NCI-H1417 treated with DMSO at 0.1 percent for 48 hours (cell line): ENCODE measurements around the gene DNAH1.
"Not testable (repeated sequence)": the region's sequence is repeated elsewhere in the genome, so short reads cannot be mapped to it uniquely, and the experiment has no call there.

Experiments used
- DNase-seq: peaks from one replicate; lab custom pipeline; 2025; lab: John Stamatoyannopoulos, UW

The DNAH1 gene

GRCh38 chr3:52338131-52338530, 22.0 kb downstream of the DNAH1 start:
- not testable (repeated sequence) for DNase-seq

- DNase-seq: peak; percentile 15
Observed at GRCh38 chr3:52339612-52340011, 23.5 kb downstream of the DNAH1 start.

GRCh38 chr3:52341123-52341522, 25.0 kb downstream of the DNAH1 start:
- DNase-seq: no peak

GRCh38 chr3:52343946-52344600, 28.0 kb downstream of the DNAH1 start:
- DNase-seq: no peak

GRCh38 chr3:52345521-52346109, 29.5 kb downstream of the DNAH1 start:
- DNase-seq: no peak

- no peak for DNase-seq
Observed at GRCh38 chr3:52346623-52347530, 30.8 kb downstream of the DNAH1 start.

- no peak for DNase-seq
Observed at GRCh38 chr3:52347716-52348635, 31.9 kb downstream of the DNAH1 start.

GRCh38 chr3:52349131-52349530, 33.0 kb downstream of the DNAH1 start:
- DNase-seq: no peak

- no peak for DNase-seq
Observed at GRCh38 chr3:52349611-52350395, 33.7 kb downstream of the DNAH1 start.

- DNase-seq: no peak
Observed at GRCh38 chr3:52350416-52350815, 34.3 kb downstream of the DNAH1 start.

- no peak for DNase-seq
Observed at GRCh38 chr3:52350981-52351761, 35.1 kb downstream of the DNAH1 start.

GRCh38 chr3:52351762-52352368, 35.7 kb downstream of the DNAH1 start:
- DNase-seq: no peak

- no peak for DNase-seq
Observed at GRCh38 chr3:52352566-52352965, 36.4 kb downstream of the DNAH1 start.

GRCh38 chr3:52353291-52353855, 37.3 kb downstream of the DNAH1 start:
- no peak for DNase-seq

GRCh38 chr3:52354676-52355075, 38.6 kb downstream of the DNAH1 start:
- DNase-seq: no peak

- no peak for DNase-seq
Observed at GRCh38 chr3:52355526-52355925, 39.4 kb downstream of the DNAH1 start.

GRCh38 chr3:52356126-52356525, 40.0 kb downstream of the DNAH1 start:
- DNase-seq: no peak

GRCh38 chr3:52357151-52358080, 41.3 kb downstream of the DNAH1 start:
- no peak for DNase-seq
